SU-DHL-6 (cell line): ENCODE data around the gene ASB15.

Source experiments
- EZH2phosphoT487 ChIP-seq: fragments of 200-600 bp; sonication (generic), shearing (Covaris generic); conservative IDR thresholded peaks from 2 replicates; pipeline ENCODE4 v1.6.1; 2018; ENCODE audit warnings: mild to moderate bottlenecking, antibody characterized with exemption, low read length, moderate library complexity, mixed read lengths
- TF ChIP-seq, protein P1 (sequence below): fragments of 200-600 bp; sonication (generic); IDR thresholded peaks from one replicate; pipeline ENCODE4 v1.5.1; 2017; ENCODE audit warnings: antibody characterized with exemption, mild to moderate bottlenecking, low read length, moderate library complexity; ENCODE audit not compliant: insufficient read depth, poor library complexity, severe bottlenecking

DNA sequence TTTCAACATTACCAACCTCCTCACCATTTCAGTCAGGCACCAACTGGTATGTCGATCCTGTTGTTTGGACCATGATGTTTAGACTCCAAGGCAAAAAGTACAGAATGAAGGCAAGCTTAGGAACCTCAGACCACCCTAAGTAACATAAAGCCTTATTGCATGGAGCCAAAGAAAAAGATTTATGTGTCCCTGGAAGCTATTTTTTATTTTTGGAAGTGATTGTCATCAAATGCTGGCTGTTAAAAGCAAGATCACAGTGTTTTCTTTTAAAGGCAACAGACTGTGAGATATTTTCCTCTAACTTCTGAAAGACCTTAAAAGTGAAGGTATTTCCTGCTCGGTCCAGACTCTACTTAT lies 8.2 kb downstream of the ASB15 start:
- TF ChIP-seq, protein P1, sequence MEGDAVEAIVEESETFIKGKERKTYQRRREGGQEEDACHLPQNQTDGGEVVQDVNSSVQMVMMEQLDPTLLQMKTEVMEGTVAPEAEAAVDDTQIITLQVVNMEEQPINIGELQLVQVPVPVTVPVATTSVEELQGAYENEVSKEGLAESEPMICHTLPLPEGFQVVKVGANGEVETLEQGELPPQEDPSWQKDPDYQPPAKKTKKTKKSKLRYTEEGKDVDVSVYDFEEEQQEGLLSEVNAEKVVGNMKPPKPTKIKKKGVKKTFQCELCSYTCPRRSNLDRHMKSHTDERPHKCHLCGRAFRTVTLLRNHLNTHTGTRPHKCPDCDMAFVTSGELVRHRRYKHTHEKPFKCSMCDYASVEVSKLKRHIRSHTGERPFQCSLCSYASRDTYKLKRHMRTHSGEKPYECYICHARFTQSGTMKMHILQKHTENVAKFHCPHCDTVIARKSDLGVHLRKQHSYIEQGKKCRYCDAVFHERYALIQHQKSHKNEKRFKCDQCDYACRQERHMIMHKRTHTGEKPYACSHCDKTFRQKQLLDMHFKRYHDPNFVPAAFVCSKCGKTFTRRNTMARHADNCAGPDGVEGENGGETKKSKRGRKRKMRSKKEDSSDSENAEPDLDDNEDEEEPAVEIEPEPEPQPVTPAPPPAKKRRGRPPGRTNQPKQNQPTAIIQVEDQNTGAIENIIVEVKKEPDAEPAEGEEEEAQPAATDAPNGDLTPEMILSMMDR = no peak
- no peak for TF ChIP-seq EZH2phosphoT487
